SK-N-SH treated with all-trans-retinoic acid at 6 μM for 48 hours (cell line): ENCODE results near the gene DOP1B.

Source experiments
- ATAC-seq: fragments of 200-7000 bp; cut with Tn5 transposase; 3 replicates; pipeline ENCODE4 v1.9.1; 2020; ENCODE audit warnings: mild to moderate bottlenecking, moderate library complexity
- ARNTL ChIP-seq: fragments of 450-650 bp; formaldehyde crosslinking; IDR thresholded peaks from 2 replicates; pipeline ENCODE4 v1.5.0; 2020; ENCODE audit warnings: low read depth, mild to moderate bottlenecking, moderate library complexity, borderline replicate concordance
- BACH2 ChIP-seq: fragments of 250-450 bp; sonication (Bioruptor Pico); IDR thresholded peaks from 2 replicates; pipeline ENCODE4 v1.9.0; 2021; ENCODE audit warnings: mild to moderate bottlenecking, borderline replicate concordance
- CSDC2 ChIP-seq: fragments of 250-450 bp; sonication (Bioruptor Pico); IDR thresholded peaks from 2 replicates; pipeline ENCODE4 v1.5.0; 2020; ENCODE audit warnings: mild to moderate bottlenecking, moderate library complexity
- ESRRG ChIP-seq: fragments of 250-450 bp; sonication (Bioruptor Pico); IDR thresholded peaks from 2 replicates; pipeline ENCODE4 v1.6.1; 2021; ENCODE audit warnings: mild to moderate bottlenecking
- GLIS3 ChIP-seq: fragments of 250-450 bp; sonication (Bioruptor Pico); IDR thresholded peaks from 2 replicates; pipeline ENCODE4 v1.5.0; 2020; ENCODE audit warnings: mild to moderate bottlenecking, moderate library complexity
- ISL1 ChIP-seq: fragments of 250-450 bp; sonication (Bioruptor Pico); IDR thresholded peaks from 2 replicates; pipeline ENCODE4 v2.1.2; 2022; ENCODE audit warnings: mild to moderate bottlenecking, moderate library complexity
- OSR1 ChIP-seq: fragments of 250-450 bp; sonication (Bioruptor Pico); IDR thresholded peaks from 2 replicates; pipeline ENCODE4 v1.8.0; 2022; ENCODE audit warnings: moderate library complexity, mild to moderate bottlenecking, inconsistent platforms
- SNAI2 ChIP-seq: fragments of 250-450 bp; sonication (Bioruptor Pico); IDR thresholded peaks from 2 replicates; pipeline ENCODE4 v1.5.0; 2020; ENCODE audit warnings: mild to moderate bottlenecking, moderate library complexity
- TCF4 ChIP-seq: fragments of 250-450 bp; sonication (Bioruptor Pico); IDR thresholded peaks from 2 replicates; pipeline ENCODE4 v1.8.0; 2021; ENCODE audit warnings: mild to moderate bottlenecking, moderate library complexity, borderline replicate concordance
- TOX ChIP-seq: fragments of 250-450 bp; sonication (Bioruptor Pico); IDR thresholded peaks from 2 replicates; pipeline ENCODE4 v1.8.0; 2021; ENCODE audit warnings: mild to moderate bottlenecking, moderate library complexity, borderline replicate concordance
- ZC3H10 ChIP-seq: fragments of 250-450 bp; sonication (Bioruptor Pico); IDR thresholded peaks from 2 replicates; pipeline ENCODE4 v1.5.1; 2021; ENCODE audit warnings: mild to moderate bottlenecking, moderate library complexity
- ZFP3 ChIP-seq: fragments of 250-450 bp; sonication (Bioruptor Pico); IDR thresholded peaks from 2 replicates; pipeline ENCODE4 v1.5.0; 2020; ENCODE audit warnings: mild to moderate bottlenecking, moderate library complexity
- ZFP30 ChIP-seq: fragments of 450-650 bp; formaldehyde crosslinking; IDR thresholded peaks from 2 replicates; pipeline ENCODE4 v1.5.0; 2022; ENCODE audit warnings: mild to moderate bottlenecking, moderate library complexity
- ZNF565 ChIP-seq: fragments of 450-650 bp; formaldehyde crosslinking; conservative IDR thresholded peaks from 2 replicates; pipeline ENCODE4 v1.5.0; 2020; ENCODE audit warnings: low read depth, mild to moderate bottlenecking, moderate library complexity
- ZNF70 ChIP-seq: fragments of 450-650 bp; formaldehyde crosslinking; IDR thresholded peaks from 2 replicates; pipeline ENCODE4 v1.5.0; 2020; ENCODE audit warnings: mild to moderate bottlenecking, moderate library complexity
- ZNF8 ChIP-seq: fragments of 450-650 bp; formaldehyde crosslinking; IDR thresholded peaks from 2 replicates; pipeline ENCODE4 v1.5.0; 2020; ENCODE audit warnings: mild to moderate bottlenecking, moderate library complexity
- TF ChIP-seq, protein P1 (sequence below): fragments of 250-450 bp; sonication (Bioruptor Pico); IDR thresholded peaks from 2 replicates; pipeline ENCODE4 v1.5.1; 2020; ENCODE audit warnings: low read depth, mild to moderate bottlenecking, moderate library complexity
- TF ChIP-seq, protein P2 (sequence below): fragments of 250-450 bp; sonication (Bioruptor Pico); IDR thresholded peaks from 2 replicates; pipeline ENCODE4 v1.5.1; 2021; ENCODE audit warnings: mild to moderate bottlenecking, moderate library complexity
- TF ChIP-seq, protein P3 (sequence below): fragments of 250-450 bp; sonication (Bioruptor Pico); IDR thresholded peaks from 2 replicates; pipeline ENCODE4 v1.8.0; 2020; ENCODE audit warnings: mild to moderate bottlenecking, moderate library complexity, borderline replicate concordance
- TF ChIP-seq, protein P4 (sequence below): fragments of 250-450 bp; sonication (Bioruptor Pico); IDR thresholded peaks from 2 replicates; pipeline ENCODE4 v1.5.0; 2020; ENCODE audit warnings: mild to moderate bottlenecking, moderate library complexity
- TF ChIP-seq, protein P5 (sequence below): fragments of 250-450 bp; sonication (Bioruptor Pico); IDR thresholded peaks from 2 replicates; pipeline ENCODE4 v1.8.0; 2021; ENCODE audit warnings: low read depth, mild to moderate bottlenecking, moderate library complexity, borderline replicate concordance

Gene DOP1B

DNA sequence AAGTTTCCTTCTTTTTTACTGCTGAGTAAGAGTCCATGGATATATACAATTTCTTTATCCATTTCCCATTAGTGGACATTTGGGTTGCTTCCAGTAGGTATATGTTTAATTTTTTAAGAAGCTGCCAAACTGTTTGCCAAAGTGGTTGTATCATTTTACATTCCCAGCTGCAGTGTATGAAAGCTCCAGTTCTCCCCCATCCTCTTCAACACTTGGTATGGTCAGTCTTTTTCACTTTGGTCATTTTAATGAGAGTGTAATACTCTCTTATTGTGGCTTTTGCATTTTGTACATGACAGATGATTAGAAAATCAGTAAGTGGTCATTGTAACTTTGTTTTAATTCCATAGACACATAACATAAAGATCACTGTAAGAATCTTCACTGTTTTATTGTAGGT is 22.5 kb downstream of the DOP1B start:
- ATAC-seq: no peak
- TF ChIP-seq ISL1 (CRISPR knock-in tag): no peak
- no peak for TF ChIP-seq ARNTL (CRISPR knock-in tag)
- TF ChIP-seq, protein P1, sequence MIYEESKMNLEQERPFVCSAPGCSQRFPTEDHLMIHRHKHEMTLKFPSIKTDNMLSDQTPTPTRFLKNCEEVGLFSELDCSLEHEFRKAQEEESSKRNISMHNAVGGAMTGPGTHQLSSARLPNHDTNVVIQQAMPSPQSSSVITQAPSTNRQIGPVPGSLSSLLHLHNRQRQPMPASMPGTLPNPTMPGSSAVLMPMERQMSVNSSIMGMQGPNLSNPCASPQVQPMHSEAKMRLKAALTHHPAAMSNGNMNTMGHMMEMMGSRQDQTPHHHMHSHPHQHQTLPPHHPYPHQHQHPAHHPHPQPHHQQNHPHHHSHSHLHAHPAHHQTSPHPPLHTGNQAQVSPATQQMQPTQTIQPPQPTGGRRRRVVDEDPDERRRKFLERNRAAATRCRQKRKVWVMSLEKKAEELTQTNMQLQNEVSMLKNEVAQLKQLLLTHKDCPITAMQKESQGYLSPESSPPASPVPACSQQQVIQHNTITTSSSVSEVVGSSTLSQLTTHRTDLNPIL (CRISPR knock-in tag): no peak
- TF ChIP-seq, protein P2, sequence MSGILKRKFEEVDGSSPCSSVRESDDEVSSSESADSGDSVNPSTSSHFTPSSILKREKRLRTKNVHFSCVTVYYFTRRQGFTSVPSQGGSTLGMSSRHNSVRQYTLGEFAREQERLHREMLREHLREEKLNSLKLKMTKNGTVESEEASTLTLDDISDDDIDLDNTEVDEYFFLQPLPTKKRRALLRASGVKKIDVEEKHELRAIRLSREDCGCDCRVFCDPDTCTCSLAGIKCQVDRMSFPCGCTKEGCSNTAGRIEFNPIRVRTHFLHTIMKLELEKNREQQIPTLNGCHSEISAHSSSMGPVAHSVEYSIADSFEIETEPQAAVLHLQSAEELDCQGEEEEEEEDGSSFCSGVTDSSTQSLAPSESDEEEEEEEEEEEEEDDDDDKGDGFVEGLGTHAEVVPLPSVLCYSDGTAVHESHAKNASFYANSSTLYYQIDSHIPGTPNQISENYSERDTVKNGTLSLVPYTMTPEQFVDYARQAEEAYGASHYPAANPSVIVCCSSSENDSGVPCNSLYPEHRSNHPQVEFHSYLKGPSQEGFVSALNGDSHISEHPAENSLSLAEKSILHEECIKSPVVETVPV (CRISPR knock-in tag): no peak
- TF ChIP-seq OSR1 (CRISPR knock-in tag): no peak
- no peak for TF ChIP-seq TCF4 (CRISPR knock-in tag)
- no peak for TF ChIP-seq ZNF70 (CRISPR knock-in tag)
- TF ChIP-seq TOX: no peak
- no peak for TF ChIP-seq CSDC2 (CRISPR knock-in tag)
- TF ChIP-seq, protein P3, sequence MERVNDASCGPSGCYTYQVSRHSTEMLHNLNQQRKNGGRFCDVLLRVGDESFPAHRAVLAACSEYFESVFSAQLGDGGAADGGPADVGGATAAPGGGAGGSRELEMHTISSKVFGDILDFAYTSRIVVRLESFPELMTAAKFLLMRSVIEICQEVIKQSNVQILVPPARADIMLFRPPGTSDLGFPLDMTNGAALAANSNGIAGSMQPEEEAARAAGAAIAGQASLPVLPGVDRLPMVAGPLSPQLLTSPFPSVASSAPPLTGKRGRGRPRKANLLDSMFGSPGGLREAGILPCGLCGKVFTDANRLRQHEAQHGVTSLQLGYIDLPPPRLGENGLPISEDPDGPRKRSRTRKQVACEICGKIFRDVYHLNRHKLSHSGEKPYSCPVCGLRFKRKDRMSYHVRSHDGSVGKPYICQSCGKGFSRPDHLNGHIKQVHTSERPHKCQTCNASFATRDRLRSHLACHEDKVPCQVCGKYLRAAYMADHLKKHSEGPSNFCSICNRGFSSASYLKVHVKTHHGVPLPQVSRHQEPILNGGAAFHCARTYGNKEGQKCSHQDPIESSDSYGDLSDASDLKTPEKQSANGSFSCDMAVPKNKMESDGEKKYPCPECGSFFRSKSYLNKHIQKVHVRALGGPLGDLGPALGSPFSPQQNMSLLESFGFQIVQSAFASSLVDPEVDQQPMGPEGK (CRISPR knock-in tag): no peak
- TF ChIP-seq ZFP30 (CRISPR knock-in tag): no peak
- no peak for TF ChIP-seq ZNF8 (CRISPR knock-in tag)
- TF ChIP-seq ZFP3 (CRISPR knock-in tag): no peak
- TF ChIP-seq BACH2 (CRISPR knock-in tag): no peak
- TF ChIP-seq, protein P4, sequence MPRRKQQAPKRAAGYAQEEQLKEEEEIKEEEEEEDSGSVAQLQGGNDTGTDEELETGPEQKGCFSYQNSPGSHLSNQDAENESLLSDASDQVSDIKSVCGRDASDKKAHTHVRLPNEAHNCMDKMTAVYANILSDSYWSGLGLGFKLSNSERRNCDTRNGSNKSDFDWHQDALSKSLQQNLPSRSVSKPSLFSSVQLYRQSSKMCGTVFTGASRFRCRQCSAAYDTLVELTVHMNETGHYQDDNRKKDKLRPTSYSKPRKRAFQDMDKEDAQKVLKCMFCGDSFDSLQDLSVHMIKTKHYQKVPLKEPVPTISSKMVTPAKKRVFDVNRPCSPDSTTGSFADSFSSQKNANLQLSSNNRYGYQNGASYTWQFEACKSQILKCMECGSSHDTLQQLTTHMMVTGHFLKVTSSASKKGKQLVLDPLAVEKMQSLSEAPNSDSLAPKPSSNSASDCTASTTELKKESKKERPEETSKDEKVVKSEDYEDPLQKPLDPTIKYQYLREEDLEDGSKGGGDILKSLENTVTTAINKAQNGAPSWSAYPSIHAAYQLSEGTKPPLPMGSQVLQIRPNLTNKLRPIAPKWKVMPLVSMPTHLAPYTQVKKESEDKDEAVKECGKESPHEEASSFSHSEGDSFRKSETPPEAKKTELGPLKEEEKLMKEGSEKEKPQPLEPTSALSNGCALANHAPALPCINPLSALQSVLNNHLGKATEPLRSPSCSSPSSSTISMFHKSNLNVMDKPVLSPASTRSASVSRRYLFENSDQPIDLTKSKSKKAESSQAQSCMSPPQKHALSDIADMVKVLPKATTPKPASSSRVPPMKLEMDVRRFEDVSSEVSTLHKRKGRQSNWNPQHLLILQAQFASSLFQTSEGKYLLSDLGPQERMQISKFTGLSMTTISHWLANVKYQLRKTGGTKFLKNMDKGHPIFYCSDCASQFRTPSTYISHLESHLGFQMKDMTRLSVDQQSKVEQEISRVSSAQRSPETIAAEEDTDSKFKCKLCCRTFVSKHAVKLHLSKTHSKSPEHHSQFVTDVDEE (CRISPR knock-in tag): no peak
- TF ChIP-seq ZNF565: no peak
- TF ChIP-seq ESRRG (CRISPR knock-in tag): no peak
- no peak for TF ChIP-seq ZC3H10 (CRISPR knock-in tag)
- no peak for TF ChIP-seq SNAI2 (CRISPR knock-in tag)

DNA sequence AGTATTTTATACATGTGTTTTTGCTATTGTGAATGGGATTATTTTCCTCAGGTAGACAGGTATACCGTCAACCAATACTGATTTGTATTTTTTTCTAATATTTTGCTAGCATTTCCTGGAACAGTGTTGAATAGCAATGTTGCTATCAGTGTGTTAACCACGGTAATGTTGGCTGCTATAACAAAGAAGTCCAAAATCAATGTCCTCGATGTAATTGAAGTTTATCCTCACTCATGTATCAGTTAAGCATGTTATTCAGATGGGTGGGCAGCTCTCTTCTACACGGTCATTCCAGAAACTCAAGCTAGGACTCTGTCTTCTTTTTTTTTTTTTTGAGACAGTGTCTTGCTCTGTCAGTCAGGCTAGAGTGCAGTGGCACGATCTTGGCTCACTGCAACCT is 24.3 kb downstream of the DOP1B start:
- TF ChIP-seq TCF4 (CRISPR knock-in tag): no peak
- no peak for TF ChIP-seq ESRRG (CRISPR knock-in tag)
- TF ChIP-seq ZFP3 (CRISPR knock-in tag): no peak
- no peak for TF ChIP-seq TOX
- no peak for TF ChIP-seq ZNF8 (CRISPR knock-in tag)
- no peak for TF ChIP-seq ZC3H10 (CRISPR knock-in tag)
- TF ChIP-seq BACH2 (CRISPR knock-in tag): no peak
- TF ChIP-seq OSR1 (CRISPR knock-in tag): no peak
- TF ChIP-seq, protein P4 (CRISPR knock-in tag): no peak
- TF ChIP-seq, protein P2 (CRISPR knock-in tag): no peak
- TF ChIP-seq, protein P5, sequence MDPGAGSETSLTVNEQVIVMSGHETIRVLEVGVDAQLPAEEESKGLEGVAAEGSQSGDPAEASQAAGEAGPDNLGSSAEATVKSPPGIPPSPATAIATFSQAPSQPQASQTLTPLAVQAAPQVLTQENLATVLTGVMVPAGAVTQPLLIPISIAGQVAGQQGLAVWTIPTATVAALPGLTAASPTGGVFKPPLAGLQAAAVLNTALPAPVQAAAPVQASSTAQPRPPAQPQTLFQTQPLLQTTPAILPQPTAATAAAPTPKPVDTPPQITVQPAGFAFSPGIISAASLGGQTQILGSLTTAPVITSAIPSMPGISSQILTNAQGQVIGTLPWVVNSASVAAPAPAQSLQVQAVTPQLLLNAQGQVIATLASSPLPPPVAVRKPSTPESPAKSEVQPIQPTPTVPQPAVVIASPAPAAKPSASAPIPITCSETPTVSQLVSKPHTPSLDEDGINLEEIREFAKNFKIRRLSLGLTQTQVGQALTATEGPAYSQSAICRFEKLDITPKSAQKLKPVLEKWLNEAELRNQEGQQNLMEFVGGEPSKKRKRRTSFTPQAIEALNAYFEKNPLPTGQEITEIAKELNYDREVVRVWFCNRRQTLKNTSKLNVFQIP: no peak
- no peak for TF ChIP-seq ISL1 (CRISPR knock-in tag)
- TF ChIP-seq ZNF565: no peak
- no peak for TF ChIP-seq ZNF70 (CRISPR knock-in tag)
- TF ChIP-seq ZFP30 (CRISPR knock-in tag): no peak
- TF ChIP-seq ARNTL (CRISPR knock-in tag): no peak
- TF ChIP-seq, protein P3 (CRISPR knock-in tag): no peak
- TF ChIP-seq CSDC2 (CRISPR knock-in tag): no peak
- TF ChIP-seq SNAI2 (CRISPR knock-in tag): no peak
- TF ChIP-seq GLIS3: no peak
- no peak for ATAC-seq
